ENCODE measurements around the gene PIK3C2A. TPM values are rescaled to one million over a fixed set of nuclear protein-coding genes. Genes with fewer than 3 reads are reported as not detected.

PIK3C2A gene
- total and polyA plus RNA-seq, 4 donors = 8.2 to 89.9 (median 13.7) TPM

DNA sequence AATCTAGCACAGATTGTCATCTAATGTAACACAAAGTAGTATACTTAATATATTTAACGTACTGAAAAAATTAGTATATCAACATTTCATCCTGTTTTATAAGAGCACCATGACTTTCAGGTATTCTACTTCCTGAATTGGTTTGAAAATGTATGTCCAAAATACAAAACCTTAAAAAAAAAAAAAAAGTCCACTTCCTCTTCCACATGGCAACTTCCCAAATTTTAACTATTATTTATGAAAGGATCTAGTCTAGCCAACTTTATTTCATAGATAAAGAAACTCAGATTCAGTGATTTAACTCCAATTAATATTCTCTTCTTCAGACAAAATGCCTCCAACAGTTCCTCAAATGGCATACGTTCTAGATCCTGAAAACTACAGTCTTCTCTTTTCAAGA, 44.0 kb downstream of the PIK3C2A start:
- TF ChIP-seq, protein P1, sequence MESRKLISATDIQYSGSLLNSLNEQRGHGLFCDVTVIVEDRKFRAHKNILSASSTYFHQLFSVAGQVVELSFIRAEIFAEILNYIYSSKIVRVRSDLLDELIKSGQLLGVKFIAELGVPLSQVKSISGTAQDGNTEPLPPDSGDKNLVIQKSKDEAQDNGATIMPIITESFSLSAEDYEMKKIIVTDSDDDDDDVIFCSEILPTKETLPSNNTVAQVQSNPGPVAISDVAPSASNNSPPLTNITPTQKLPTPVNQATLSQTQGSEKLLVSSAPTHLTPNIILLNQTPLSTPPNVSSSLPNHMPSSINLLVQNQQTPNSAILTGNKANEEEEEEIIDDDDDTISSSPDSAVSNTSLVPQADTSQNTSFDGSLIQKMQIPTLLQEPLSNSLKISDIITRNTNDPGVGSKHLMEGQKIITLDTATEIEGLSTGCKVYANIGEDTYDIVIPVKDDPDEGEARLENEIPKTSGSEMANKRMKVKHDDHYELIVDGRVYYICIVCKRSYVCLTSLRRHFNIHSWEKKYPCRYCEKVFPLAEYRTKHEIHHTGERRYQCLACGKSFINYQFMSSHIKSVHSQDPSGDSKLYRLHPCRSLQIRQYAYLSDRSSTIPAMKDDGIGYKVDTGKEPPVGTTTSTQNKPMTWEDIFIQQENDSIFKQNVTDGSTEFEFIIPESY (IDR thresholded peaks at IDR 0.05) = no peak
- TF ChIP-seq NR2F2 (IDR thresholded peaks at IDR 0.05) (no peak), YY1 (IDR thresholded peaks at IDR 0.05) (no peak), EGR1 (IDR thresholded peaks at IDR 0.05; ENCODE audit: low read depth in 2 of 2) (no peak), SP1 (IDR thresholded peaks at IDR 0.05) (no peak), FOXA1 (IDR thresholded peaks at IDR 0.05) (no peak), GABPA (IDR thresholded peaks at IDR 0.05 in 1 of 2, conservative IDR thresholded peaks at IDR 0.05 in 1 of 2) (no peak), RXRA (IDR thresholded peaks at IDR 0.05) (no peak), TAF1 (conservative IDR thresholded peaks at IDR 0.05) (no peak), RAD21 (IDR thresholded peaks at IDR 0.05) (no peak), HNF4G (IDR thresholded peaks at IDR 0.05) (no peak), JUND (IDR thresholded peaks at IDR 0.05) (no peak), FOXA2 (IDR thresholded peaks at IDR 0.05) (no peak)
- TF ChIP-seq, protein P2, sequence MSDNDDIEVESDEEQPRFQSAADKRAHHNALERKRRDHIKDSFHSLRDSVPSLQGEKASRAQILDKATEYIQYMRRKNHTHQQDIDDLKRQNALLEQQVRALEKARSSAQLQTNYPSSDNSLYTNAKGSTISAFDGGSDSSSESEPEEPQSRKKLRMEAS (IDR thresholded peaks at IDR 0.05) = no peak
- TF ChIP-seq, protein P3, sequence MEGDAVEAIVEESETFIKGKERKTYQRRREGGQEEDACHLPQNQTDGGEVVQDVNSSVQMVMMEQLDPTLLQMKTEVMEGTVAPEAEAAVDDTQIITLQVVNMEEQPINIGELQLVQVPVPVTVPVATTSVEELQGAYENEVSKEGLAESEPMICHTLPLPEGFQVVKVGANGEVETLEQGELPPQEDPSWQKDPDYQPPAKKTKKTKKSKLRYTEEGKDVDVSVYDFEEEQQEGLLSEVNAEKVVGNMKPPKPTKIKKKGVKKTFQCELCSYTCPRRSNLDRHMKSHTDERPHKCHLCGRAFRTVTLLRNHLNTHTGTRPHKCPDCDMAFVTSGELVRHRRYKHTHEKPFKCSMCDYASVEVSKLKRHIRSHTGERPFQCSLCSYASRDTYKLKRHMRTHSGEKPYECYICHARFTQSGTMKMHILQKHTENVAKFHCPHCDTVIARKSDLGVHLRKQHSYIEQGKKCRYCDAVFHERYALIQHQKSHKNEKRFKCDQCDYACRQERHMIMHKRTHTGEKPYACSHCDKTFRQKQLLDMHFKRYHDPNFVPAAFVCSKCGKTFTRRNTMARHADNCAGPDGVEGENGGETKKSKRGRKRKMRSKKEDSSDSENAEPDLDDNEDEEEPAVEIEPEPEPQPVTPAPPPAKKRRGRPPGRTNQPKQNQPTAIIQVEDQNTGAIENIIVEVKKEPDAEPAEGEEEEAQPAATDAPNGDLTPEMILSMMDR (IDR thresholded peaks at IDR 0.05; ENCODE audit: low read depth, low read length, missing input control) = no peak
- TF ChIP-seq, protein P4, sequence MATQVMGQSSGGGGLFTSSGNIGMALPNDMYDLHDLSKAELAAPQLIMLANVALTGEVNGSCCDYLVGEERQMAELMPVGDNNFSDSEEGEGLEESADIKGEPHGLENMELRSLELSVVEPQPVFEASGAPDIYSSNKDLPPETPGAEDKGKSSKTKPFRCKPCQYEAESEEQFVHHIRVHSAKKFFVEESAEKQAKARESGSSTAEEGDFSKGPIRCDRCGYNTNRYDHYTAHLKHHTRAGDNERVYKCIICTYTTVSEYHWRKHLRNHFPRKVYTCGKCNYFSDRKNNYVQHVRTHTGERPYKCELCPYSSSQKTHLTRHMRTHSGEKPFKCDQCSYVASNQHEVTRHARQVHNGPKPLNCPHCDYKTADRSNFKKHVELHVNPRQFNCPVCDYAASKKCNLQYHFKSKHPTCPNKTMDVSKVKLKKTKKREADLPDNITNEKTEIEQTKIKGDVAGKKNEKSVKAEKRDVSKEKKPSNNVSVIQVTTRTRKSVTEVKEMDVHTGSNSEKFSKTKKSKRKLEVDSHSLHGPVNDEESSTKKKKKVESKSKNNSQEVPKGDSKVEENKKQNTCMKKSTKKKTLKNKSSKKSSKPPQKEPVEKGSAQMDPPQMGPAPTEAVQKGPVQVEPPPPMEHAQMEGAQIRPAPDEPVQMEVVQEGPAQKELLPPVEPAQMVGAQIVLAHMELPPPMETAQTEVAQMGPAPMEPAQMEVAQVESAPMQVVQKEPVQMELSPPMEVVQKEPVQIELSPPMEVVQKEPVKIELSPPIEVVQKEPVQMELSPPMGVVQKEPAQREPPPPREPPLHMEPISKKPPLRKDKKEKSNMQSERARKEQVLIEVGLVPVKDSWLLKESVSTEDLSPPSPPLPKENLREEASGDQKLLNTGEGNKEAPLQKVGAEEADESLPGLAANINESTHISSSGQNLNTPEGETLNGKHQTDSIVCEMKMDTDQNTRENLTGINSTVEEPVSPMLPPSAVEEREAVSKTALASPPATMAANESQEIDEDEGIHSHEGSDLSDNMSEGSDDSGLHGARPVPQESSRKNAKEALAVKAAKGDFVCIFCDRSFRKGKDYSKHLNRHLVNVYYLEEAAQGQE (IDR thresholded peaks at IDR 0.05) = no peak
- TF ChIP-seq, protein P5, sequence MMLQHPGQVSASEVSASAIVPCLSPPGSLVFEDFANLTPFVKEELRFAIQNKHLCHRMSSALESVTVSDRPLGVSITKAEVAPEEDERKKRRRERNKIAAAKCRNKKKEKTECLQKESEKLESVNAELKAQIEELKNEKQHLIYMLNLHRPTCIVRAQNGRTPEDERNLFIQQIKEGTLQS (IDR thresholded peaks at IDR 0.05) = no peak
- Histone ChIP-seq H3K9me3 (ENCODE audit: control insufficient read depth in 4 of 4, low read length in 3 of 4) (no peaks in the 10 kb centered on the region), H3K4me3 (ENCODE audit: low read depth in 1 of 3, low read length in 3 of 3) (no peak overlapping the region), H3K4me1 (ENCODE audit: control insufficient read depth in 4 of 4, insufficient read depth in 4 of 4, low read length in 3 of 4) (peaks cover 3 to 21% (median 14%) of the 10 kb centered on the region in 4 donors), H3K36me3 (ENCODE audit: control insufficient read depth in 4 of 4, insufficient read depth in 3 of 4, low read depth in 1 of 4, low read length in 3 of 4) (peaks cover 0 to 3% (median 2%) of the 10 kb centered on the region in 4 donors), H3K27ac (ENCODE audit: low read depth in 1 of 2, low read length in 2 of 2) (no peak overlapping the region), H3K27me3 (ENCODE audit: control insufficient read depth in 4 of 4, insufficient read depth in 4 of 4, low read length in 3 of 4) (no peaks in the 10 kb centered on the region), H3K9ac (ENCODE audit: low read depth in 1 of 2, low read length in 2 of 2) (no peak overlapping the region)
- 77% methylated on average over 2 of the region's 2 CpGs for WGBS
- DNase-seq (ENCODE audit: low spot score) = no peak

Measured in liver (tissue), 9 donors.